HG03460 (cell line): Measurements from ENCODE around the gene SLC7A9.
"Not testable (repeated sequence)": the region's sequence is repeated elsewhere in the genome, so short reads cannot be mapped to it uniquely, and the experiment has no call there.

ENCODE experiments used
- ATAC-seq: cut with Tn5 transposase; IDR thresholded peaks from one replicate; pipeline ENCODE4 v1.9.1; 2021; ENCODE audit not compliant: unreplicated experiment

The SLC7A9 gene

GRCh38 chr19:32864318-32865007 is 5.1 kb downstream of the SLC7A9 start:
- ATAC-seq = no peak

GRCh38 chr19:32863841-32864240 is 5.7 kb downstream of the SLC7A9 start:
- ATAC-seq = no peak

GRCh38 chr19:32863301-32863700 is 6.3 kb downstream of the SLC7A9 start:
- no peak for ATAC-seq

GRCh38 chr19:32862741-32863140 is 6.8 kb downstream of the SLC7A9 start:
- no peak for ATAC-seq

- ATAC-seq = no peak
Observed at GRCh38 chr19:32862173-32862572, 7.4 kb downstream of the SLC7A9 start.

- ATAC-seq = no peak
Observed at GRCh38 chr19:32861596-32861995, 8.0 kb downstream of the SLC7A9 start.

GRCh38 chr19:32859591-32859990 is 10.0 kb downstream of the SLC7A9 start:
- no peak for ATAC-seq

GRCh38 chr19:32858559-32858958 is 11.0 kb downstream of the SLC7A9 start:
- no peak for ATAC-seq

- no peak for ATAC-seq
Observed at GRCh38 chr19:32858155-32858554, 11.4 kb downstream of the SLC7A9 start.

GRCh38 chr19:32857584-32857983 is 12.0 kb downstream of the SLC7A9 start:
- no peak for ATAC-seq

- ATAC-seq = not testable (repeated sequence)
Observed at GRCh38 chr19:32856818-32857217, 12.7 kb downstream of the SLC7A9 start.

- ATAC-seq = no peak
Observed at GRCh38 chr19:32852216-32852615, 17.4 kb downstream of the SLC7A9 start.

GRCh38 chr19:32848035-32848434 is 21.5 kb downstream of the SLC7A9 start:
- not testable (repeated sequence) for ATAC-seq

GRCh38 chr19:32843716-32844245 is 25.8 kb downstream of the SLC7A9 start:
- ATAC-seq = no peak

GRCh38 chr19:32842061-32842460 is 27.5 kb downstream of the SLC7A9 start:
- ATAC-seq = no peak

- ATAC-seq = no peak
Observed at GRCh38 chr19:32837531-32837930, 32.0 kb downstream of the SLC7A9 start.

- not testable (repeated sequence) for ATAC-seq
Observed at GRCh38 chr19:32833388-32833787, 36.2 kb downstream of the SLC7A9 start.

GRCh38 chr19:32832825-32833224 is 36.7 kb downstream of the SLC7A9 start:
- not testable (repeated sequence) for ATAC-seq

GRCh38 chr19:32832094-32832493 is 37.5 kb downstream of the SLC7A9 start:
- not testable (repeated sequence) for ATAC-seq

GRCh38 chr19:32831611-32832010 is 38.0 kb downstream of the SLC7A9 start:
- no peak for ATAC-seq

GRCh38 chr19:32830231-32831014 is 39.1 kb downstream of the SLC7A9 start:
- no peak for ATAC-seq

- no peak for ATAC-seq
Observed at GRCh38 chr19:32829345-32829896, 40.1 kb downstream of the SLC7A9 start.
